HCT116 (cell line): ENCODE data around the gene MRPL45. TPM values are rescaled to one million over a fixed set of nuclear protein-coding genes. Genes with fewer than 3 reads are reported as not detected.
A peak's percentile ranks its signal among the peaks of the same experiment; 100 is the strongest.
"Not testable (repeated sequence)": the region's sequence is repeated elsewhere in the genome, so short reads cannot be mapped to it uniquely, and the experiment has no call there.

ENCODE experiments used
- ATAC-seq: fragments of 200-7000 bp; cut with Tn5 transposase; 2 replicates; pipeline ENCODE4 v1.9.1; 2020; ENCODE audit warnings: mild to moderate bottlenecking, moderate library complexity
- BruUV-seq: library from RNA; stranded (reverse); fragments of 400-500 nt; replicated peaks from 2 replicates; lab custom pipeline; 2021; lab: Mats Ljungman, UMichigan
- CTCF ChIA-PET: fragments of 300-600 bp; sonication (Branson Sonifier 250); formaldehyde crosslinking; loops from one replicate; lab custom pipeline; 2021; ENCODE audit warnings: antibody characterized with exemption; lab: Charles Lee
- POLR2A ChIA-PET: fragments of 300-600, 350-600 bp; sonication (Branson Sonifier 250); formaldehyde crosslinking; loops from one replicate; lab custom pipeline; 2021; ENCODE audit warnings: antibody characterized with exemption; lab: Charles Lee
- RAD21 ChIA-PET, 2 experiments: fragments of 300-600 bp; sonication (Branson Sonifier 250); formaldehyde crosslinking; loops; one replicate each; lab custom pipeline; 2023; ENCODE audit warnings: low total read pairs in 2 of 2; ENCODE audit not compliant: uncharacterized antibody in 2 of 2, unreplicated experiment in 2 of 2, low non-redundant PET in 1 of 2; lab: Charles Lee
- DNase-seq: peaks from one replicate; pipeline ENCODE4 v3.0.0-alpha.2; 2010; ENCODE audit warnings: low read depth, low spot score
- H2AFZ ChIP-seq: fragments of 200-600 bp; shearing (Covaris generic), sonication (generic); 2 replicates; pipeline ENCODE4 v1.6.1; 2017; ENCODE audit warnings: low read depth, mixed run types, mixed read lengths, antibody characterized with exemption, low read length; ENCODE audit not compliant: poor library complexity, severe bottlenecking
- H3K27ac ChIP-seq: 2 replicates; pipeline ENCODE4 v1.5.1; 2012; ENCODE audit warnings: low read depth, low read length
- H3K27me3 ChIP-seq: fragments of 200-600 bp; sonication (generic); 2 replicates; pipeline ENCODE4 v1.6.1; 2016; ENCODE audit warnings: mixed run types, low read length, mixed read lengths; ENCODE audit not compliant: insufficient read depth
- H3K36me3 ChIP-seq, 2 experiments: fragments of 200-500 bp in 1 of 2; fragments of 200-600 bp in 1 of 2; sonication (Bioruptor generic) in 1 of 2; sonication (generic) in 1 of 2; 2 replicates each; pipeline versions ENCODE4 v1.5.1 to v1.6.1; 2014 to 2016; ENCODE audit warnings: low read length in 2 of 2, inconsistent platforms in 1 of 2, mixed read lengths in 1 of 2, mixed run types in 1 of 2; ENCODE audit not compliant: insufficient read depth in 2 of 2, control insufficient read depth in 1 of 2
- H3K4me1 ChIP-seq, 2 experiments: fragments of 200-600 bp in 1 of 2; sonication (generic) in 1 of 2; 2 replicates each; pipeline versions ENCODE4 v1.5.1 to v1.6.1; 2012 to 2017; ENCODE audit warnings: low read length in 2 of 2, inconsistent platforms in 1 of 2, mild to moderate bottlenecking in 1 of 2, mixed read lengths in 1 of 2, mixed run types in 1 of 2, moderate library complexity in 1 of 2; ENCODE audit not compliant: insufficient read depth in 2 of 2, control insufficient read depth in 1 of 2
- H3K4me2 ChIP-seq: fragments of 200-600 bp; sonication (generic); 2 replicates; pipeline ENCODE4 v1.6.1; 2017; ENCODE audit warnings: mixed run types, low read length, mixed read lengths
- H3K4me3 ChIP-seq, 2 experiments: fragments of 200-600 bp in 1 of 2; sonication (generic) in 1 of 2; replicated peaks in 1 of 2; 2 replicates each; pipeline ENCODE4 v1.5.1; 2011 to 2016; ENCODE audit warnings: low read length in 2 of 2, control low read depth in 1 of 2, low read depth in 1 of 2, mild to moderate bottlenecking in 1 of 2, mixed read lengths in 1 of 2, mixed run types in 1 of 2
- H3K79me2 ChIP-seq: fragments of 200-600 bp; sonication (generic); 2 replicates; pipeline ENCODE4 v1.6.1; 2017; ENCODE audit warnings: mild to moderate bottlenecking, mixed run types, low read length, moderate library complexity, mixed read lengths; ENCODE audit not compliant: insufficient read depth
- H3K9ac ChIP-seq: fragments of 200-600 bp; sonication (generic); 2 replicates; pipeline ENCODE4 v1.6.1; 2016; ENCODE audit warnings: low read length, mixed read lengths
- H3K9me2 ChIP-seq: fragments of 200-600 bp; sonication (generic), shearing (Covaris generic); 2 replicates; pipeline ENCODE4 v1.6.1; 2017; ENCODE audit warnings: mixed run types, mild to moderate bottlenecking, moderate library complexity; ENCODE audit not compliant: insufficient read depth
- H3K9me3 ChIP-seq, 2 experiments: fragments of 200-500 bp in 1 of 2; fragments of 200-600 bp in 1 of 2; sonication (Bioruptor generic) in 1 of 2; sonication (generic) in 1 of 2; 2 replicates each; pipeline ENCODE4 v1.6.1; 2014 to 2017; ENCODE audit warnings: low read length in 2 of 2, mixed read lengths in 2 of 2, inconsistent platforms in 1 of 2, low read depth in 1 of 2, mild to moderate bottlenecking in 1 of 2, mixed run types in 1 of 2, moderate library complexity in 1 of 2; ENCODE audit not compliant: control insufficient read depth in 1 of 2, insufficient read depth in 1 of 2
- H4K20me1 ChIP-seq: fragments of 200-600 bp; sonication (generic), shearing (Covaris generic); 2 replicates; pipeline ENCODE4 v1.6.1; 2017; ENCODE audit warnings: mixed run types, mild to moderate bottlenecking, moderate library complexity; ENCODE audit not compliant: insufficient read depth
- RAD21 ChIP-seq: IDR thresholded peaks from 2 replicates; pipeline ENCODE4 v1.6.1; 2012; ENCODE audit warnings: low read depth, mild to moderate bottlenecking
- SP1 ChIP-seq: IDR thresholded peaks from 2 replicates; pipeline ENCODE4 v1.6.1; 2012; ENCODE audit warnings: low read depth
- intact Hi-C: fragments of 100-400 bp; cut with micrococcal nuclease; formaldehyde crosslinking; loops from 2 replicates; pipeline ENCODE4 v1.10.0; 2022
- total RNA-seq: library from RNA; stranded (reverse); gene quantifications from one replicate; pipeline ENCODE4 v1.2.1, GENCODE V29; 2021; ENCODE audit not compliant: unreplicated experiment
- TF ChIP-seq, protein P1 (sequence below), 3 experiments: fragments of 200-600 bp in 1 of 3; sonication (generic) in 1 of 3; IDR thresholded peaks in 2 of 3; conservative IDR thresholded peaks in 1 of 3; 2 replicates each; pipeline ENCODE4 v1.5.1; 2012 to 2017; ENCODE audit warnings: low read depth in 2 of 3, low read length in 2 of 3, antibody characterized with exemption in 1 of 3, borderline replicate concordance in 1 of 3, control low read depth in 1 of 3, mild to moderate bottlenecking in 1 of 3, mixed read lengths in 1 of 3, mixed run types in 1 of 3, moderate library complexity in 1 of 3; ENCODE audit not compliant: insufficient read depth in 1 of 3

The MRPL45 gene
- total RNA-seq, 1 experiment from 2014 or later = 76.1 TPM

DNA sequence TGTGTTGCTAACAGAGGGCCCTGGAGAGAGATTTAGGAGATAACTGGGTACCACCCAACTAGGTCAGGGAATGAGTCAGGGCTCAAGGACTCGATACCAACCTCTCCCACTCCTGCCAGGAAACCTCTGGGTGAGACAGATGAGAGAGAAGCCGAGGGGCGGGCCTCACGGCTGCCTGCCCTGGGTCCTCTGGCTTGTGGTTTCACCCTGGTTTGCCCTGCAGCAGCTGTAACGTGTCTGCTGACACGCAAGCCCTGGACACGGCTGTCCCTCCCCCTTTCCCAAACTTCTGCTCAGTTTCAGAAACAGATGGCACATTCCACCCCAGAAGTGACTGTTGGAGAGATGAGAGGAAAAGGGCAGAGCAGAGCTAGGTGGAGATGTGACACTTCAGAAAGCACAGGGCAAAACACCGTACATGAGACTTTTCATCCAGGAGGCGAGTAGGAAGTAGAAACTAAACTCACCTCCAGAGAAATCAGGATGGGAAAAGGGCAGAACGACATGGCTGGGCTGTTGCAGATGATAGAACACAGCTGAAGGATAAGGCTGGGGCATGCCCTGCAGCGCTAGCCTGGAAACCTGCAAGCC is 10.4 kb upstream of the MRPL45 start:
- BruUV-seq, H2AFZ ChIP-seq, H3K9me2 ChIP-seq, H3K9ac ChIP-seq, POLR2A ChIA-PET, H3K9me3 ChIP-seq, CTCF ChIA-PET, H3K79me2 ChIP-seq, H3K27me3 ChIP-seq, intact Hi-C loops, RAD21 ChIA-PET, H3K36me3 ChIP-seq, H4K20me1 ChIP-seq: not testable (repeated sequence)
- Histone ChIP-seq H3K27ac (peak overlapping the region; percentile 24), H3K4me2 (peak overlapping the region; percentile 72), H3K4me3 (peak overlapping the region; percentile 22 to 45), H3K4me1 (peaks cover 5 to 33% of the 10 kb centered on the region in 2 experiments)
- peak; percentile 6 for DNase-seq
- ATAC-seq = peak; percentile 96
- peak; percentile 40; the same call in 1 of the 2 replicates for TF ChIP-seq SP1

GRCh38 chr17:38288217-38288827 is 8.6 kb upstream of the MRPL45 start:
- H3K36me3 ChIP-seq, intact Hi-C loops, H3K27ac ChIP-seq, H3K9ac ChIP-seq, BruUV-seq, H3K4me3 ChIP-seq, H3K27me3 ChIP-seq, CTCF ChIA-PET, H4K20me1 ChIP-seq, H3K4me2 ChIP-seq, H2AFZ ChIP-seq, H3K79me2 ChIP-seq, RAD21 ChIA-PET, H3K9me2 ChIP-seq, POLR2A ChIA-PET, H3K9me3 ChIP-seq: not testable (repeated sequence)
- peak; percentile 53 for TF ChIP-seq RAD21
- TF ChIP-seq, protein P1, sequence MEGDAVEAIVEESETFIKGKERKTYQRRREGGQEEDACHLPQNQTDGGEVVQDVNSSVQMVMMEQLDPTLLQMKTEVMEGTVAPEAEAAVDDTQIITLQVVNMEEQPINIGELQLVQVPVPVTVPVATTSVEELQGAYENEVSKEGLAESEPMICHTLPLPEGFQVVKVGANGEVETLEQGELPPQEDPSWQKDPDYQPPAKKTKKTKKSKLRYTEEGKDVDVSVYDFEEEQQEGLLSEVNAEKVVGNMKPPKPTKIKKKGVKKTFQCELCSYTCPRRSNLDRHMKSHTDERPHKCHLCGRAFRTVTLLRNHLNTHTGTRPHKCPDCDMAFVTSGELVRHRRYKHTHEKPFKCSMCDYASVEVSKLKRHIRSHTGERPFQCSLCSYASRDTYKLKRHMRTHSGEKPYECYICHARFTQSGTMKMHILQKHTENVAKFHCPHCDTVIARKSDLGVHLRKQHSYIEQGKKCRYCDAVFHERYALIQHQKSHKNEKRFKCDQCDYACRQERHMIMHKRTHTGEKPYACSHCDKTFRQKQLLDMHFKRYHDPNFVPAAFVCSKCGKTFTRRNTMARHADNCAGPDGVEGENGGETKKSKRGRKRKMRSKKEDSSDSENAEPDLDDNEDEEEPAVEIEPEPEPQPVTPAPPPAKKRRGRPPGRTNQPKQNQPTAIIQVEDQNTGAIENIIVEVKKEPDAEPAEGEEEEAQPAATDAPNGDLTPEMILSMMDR (IDR thresholded peaks at IDR 0.05 in 2 of 3, conservative IDR thresholded peaks at IDR 0.05 in 1 of 3; ENCODE audit: borderline replicate concordance in 1 of 3, insufficient read depth in 1 of 3, low read depth in 2 of 3, low read length in 2 of 3) = peak; percentile 11 to 42 (median 19); a peak in 3 of 6 replicates
- DNase-seq = peak; percentile 18
- H3K4me1 ChIP-seq = peaks cover 5 to 28% of the 10 kb centered on the region in 2 experiments
- peak; percentile 63 for ATAC-seq

DNA sequence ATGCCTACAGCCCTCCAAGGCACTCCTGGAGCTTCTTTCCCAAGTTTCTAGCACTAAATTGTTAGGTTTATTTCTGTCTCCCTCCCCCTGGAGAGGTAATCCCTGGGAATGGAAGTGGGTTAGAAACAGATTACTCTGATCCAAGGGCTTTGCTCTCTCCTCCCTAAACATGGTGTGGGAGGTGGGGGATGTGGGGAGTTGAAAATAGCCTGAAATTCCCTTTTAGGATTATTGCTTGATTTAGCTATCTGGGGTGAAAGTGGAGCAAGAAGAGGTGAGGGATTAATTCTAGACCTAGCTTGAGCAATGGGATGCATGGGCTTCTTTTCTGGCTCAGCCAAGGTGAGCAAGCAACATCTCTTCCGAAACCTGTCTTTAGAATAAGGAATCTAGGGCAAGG is 7.2 kb upstream of the MRPL45 start:
- H3K4me3 ChIP-seq, H4K20me1 ChIP-seq, BruUV-seq, H3K79me2 ChIP-seq, H3K27me3 ChIP-seq, CTCF ChIA-PET, H3K36me3 ChIP-seq, H3K9ac ChIP-seq, intact Hi-C loops, POLR2A ChIA-PET, H2AFZ ChIP-seq, ATAC-seq, H3K27ac ChIP-seq, RAD21 ChIA-PET, H3K9me3 ChIP-seq, DNase-seq, H3K9me2 ChIP-seq, H3K4me2 ChIP-seq: not testable (repeated sequence)
- peaks cover 5 to 19% of the 10 kb centered on the region in 2 experiments for H3K4me1 ChIP-seq
